HG02840 (cell line): ENCODE measurements around the gene CDC42EP1.
"Not testable (repeated sequence)": the region's sequence is repeated elsewhere in the genome, so short reads cannot be mapped to it uniquely, and the experiment has no call there.

ENCODE experiments used
- ATAC-seq: cut with Tn5 transposase; IDR thresholded peaks from one replicate; pipeline ENCODE4 v1.9.1; 2021; ENCODE audit warnings: mild to moderate bottlenecking, moderate library complexity, moderate number of reproducible peaks; ENCODE audit not compliant: unreplicated experiment, low FRiP score

The CDC42EP1 gene

GRCh38 chr22:37559901-37560607 is at the start of gene CDC42EP1:
CDC42EP1 (plus strand) TSS chr22:37560480; CDS start chr22:37566350, 5,870 bp downstream.
- no peak for ATAC-seq

- ATAC-seq, result no peak
Observed at GRCh38 chr22:37511395-37512104, 48.7 kb upstream of the CDC42EP1 start.

GRCh38 chr22:37514526-37515051 is 45.7 kb upstream of the CDC42EP1 start:
- ATAC-seq, result no peak

GRCh38 chr22:37515901-37516300 is 44.4 kb upstream of the CDC42EP1 start:
- no peak for ATAC-seq

GRCh38 chr22:37516456-37516855 is 43.8 kb upstream of the CDC42EP1 start:
- no peak for ATAC-seq

GRCh38 chr22:37517826-37518450 is 42.3 kb upstream of the CDC42EP1 start:
- ATAC-seq, result no peak

- no peak for ATAC-seq
Observed at GRCh38 chr22:37518509-37519267, 41.6 kb upstream of the CDC42EP1 start.

GRCh38 chr22:37519268-37520195 is 40.7 kb upstream of the CDC42EP1 start, which contains the start of gene CARD10:
CARD10 (minus strand) TSS chr22:37519415; CDS start chr22:37519200, 215 bp downstream.
- ATAC-seq, result no peak

GRCh38 chr22:37520776-37521191 is 39.5 kb upstream of the CDC42EP1 start:
- ATAC-seq, result no peak

GRCh38 chr22:37521236-37521739 is 39.0 kb upstream of the CDC42EP1 start:
- no peak for ATAC-seq

GRCh38 chr22:37522482-37522881 is 37.8 kb upstream of the CDC42EP1 start:
- ATAC-seq, result no peak

GRCh38 chr22:37525073-37525745 is 35.1 kb upstream of the CDC42EP1 start:
- ATAC-seq, result no peak

GRCh38 chr22:37525746-37526350 is 34.4 kb upstream of the CDC42EP1 start:
- no peak for ATAC-seq

GRCh38 chr22:37526376-37526775 is 33.9 kb upstream of the CDC42EP1 start:
- no peak for ATAC-seq

GRCh38 chr22:37527081-37527752 is 33.1 kb upstream of the CDC42EP1 start:
- ATAC-seq, result not testable (repeated sequence)

GRCh38 chr22:37527952-37528351 is 32.3 kb upstream of the CDC42EP1 start:
- ATAC-seq, result not testable (repeated sequence)

GRCh38 chr22:37529652-37530345 is 30.5 kb upstream of the CDC42EP1 start:
- no peak for ATAC-seq
